GDM1 (cell line): ENCODE measurements around the gene SMIM43.
"Not testable (repeated sequence)": the region's sequence is repeated elsewhere in the genome, so short reads cannot be mapped to it uniquely, and the experiment has no call there.

ENCODE experiments used
- DNase-seq: peaks from one replicate; lab custom pipeline; 2025; lab: John Stamatoyannopoulos, UW

The SMIM43 gene

GRCh38 chr4:121736735-121737351 is 28.1 kb downstream of the SMIM43 start:
- DNase-seq: peak; percentile 12

- no peak for DNase-seq
Observed at GRCh38 chr4:121734571-121734970, 30.4 kb downstream of the SMIM43 start.

GRCh38 chr4:121733942-121734341 is 31.0 kb downstream of the SMIM43 start:
- DNase-seq: no peak

GRCh38 chr4:121729753-121730152 is 35.2 kb downstream of the SMIM43 start:
- DNase-seq: not testable (repeated sequence)

- DNase-seq: no peak
Observed at GRCh38 chr4:121728798-121729226, 36.2 kb downstream of the SMIM43 start.

- no peak for DNase-seq
Observed at GRCh38 chr4:121728066-121728465, 36.9 kb downstream of the SMIM43 start.

GRCh38 chr4:121726642-121727268 is 38.2 kb downstream of the SMIM43 start:
- peak; percentile 2 for DNase-seq

- no peak for DNase-seq
Observed at GRCh38 chr4:121724671-121725070, 40.3 kb downstream of the SMIM43 start.

GRCh38 chr4:121721700-121722099 is 43.3 kb downstream of the SMIM43 start:
- no peak for DNase-seq

- no peak for DNase-seq
Observed at GRCh38 chr4:121720109-121720508, 44.9 kb downstream of the SMIM43 start.

GRCh38 chr4:121717680-121718237 is 47.2 kb downstream of the SMIM43 start:
- no peak for DNase-seq

GRCh38 chr4:121714548-121714947 is 50.4 kb downstream of the SMIM43 start:
- no peak for DNase-seq

- DNase-seq: no peak
Observed at GRCh38 chr4:121712783-121713182, 52.2 kb downstream of the SMIM43 start.

- DNase-seq: no peak
Observed at GRCh38 chr4:121712001-121712651, 52.8 kb downstream of the SMIM43 start.

GRCh38 chr4:121711263-121712000 is 53.5 kb downstream of the SMIM43 start:
- DNase-seq: no peak

GRCh38 chr4:121709766-121710405 is 55.1 kb downstream of the SMIM43 start:
- no peak for DNase-seq
